ENCODE data around the gene N4BP2. TPM values are rescaled to one million over a fixed set of nuclear protein-coding genes. Genes with fewer than 3 reads are reported as not detected.

The N4BP2 gene
- polyA plus RNA-seq, 1 of the 3 experiments (the other 2 are of a cell fraction), result 1.2 TPM

DNA sequence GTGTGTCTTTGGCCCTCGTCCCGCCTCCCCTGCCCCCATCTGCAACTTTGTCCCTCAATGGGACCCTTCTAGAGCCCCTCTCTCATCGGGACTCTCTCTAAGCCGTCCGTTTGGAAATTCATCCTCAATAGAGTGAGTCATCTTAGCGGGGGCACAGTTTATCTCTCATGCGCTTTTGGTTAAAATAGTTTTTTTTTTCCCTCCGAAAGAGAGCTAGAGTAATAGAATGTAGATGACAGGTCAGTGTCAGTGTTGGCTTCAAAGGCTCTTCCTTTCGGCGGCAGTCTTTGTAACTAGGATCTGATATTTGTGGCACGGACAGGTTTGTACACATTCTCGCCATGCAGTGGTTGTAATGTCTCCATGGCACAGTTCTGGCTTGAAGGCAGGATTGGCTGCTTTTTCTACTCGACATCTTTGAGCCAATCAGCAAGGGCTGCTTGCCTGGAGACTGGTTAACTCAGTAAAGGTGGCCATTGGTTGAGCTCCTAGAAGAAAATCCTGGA lies 989 bp downstream of the N4BP2 start:
- H3K9me3 ChIP-seq, result no peaks in the 10 kb centered on the region
- H3K27ac ChIP-seq (ENCODE audit: low read depth in 2 of 2, low read length in 1 of 2), result peak overlapping the region; percentile 97 to 98
- H3K9ac ChIP-seq, result peak overlapping the region; percentile 94
- no peaks in the 10 kb centered on the region for H3K27me3 ChIP-seq (ENCODE audit: insufficient read depth)
- peak overlapping the region; percentile 87 for H3K4me2 ChIP-seq
- H3F3A ChIP-seq (replicated peaks; ENCODE audit: insufficient read depth), result peaks cover 23% of the 10 kb centered on the region
- DNase-seq, result peak; percentile 84
- peak overlapping the region; percentile 89 for H2AFZ ChIP-seq (ENCODE audit: low read depth)
- peak overlapping the region; percentile 71 to 82 for H3K4me3 ChIP-seq (ENCODE audit: low read depth in 2 of 2, low read length in 1 of 2)
- no peak for TF ChIP-seq ELF1 (IDR thresholded peaks at IDR 0.05)
- peak; percentile 76 for TF ChIP-seq POLR2AphosphoS5 (IDR thresholded peaks at IDR 0.05; ENCODE audit: low read depth, low read length)
- no peak for TF ChIP-seq GATA2 (CRISPR knock-in tag; IDR thresholded peaks at IDR 0.05)
- no peak for TF ChIP-seq REST (IDR thresholded peaks at IDR 0.05; ENCODE audit: low read depth, low read length)
- TF ChIP-seq IRF3 (IDR thresholded peaks at IDR 0.05; ENCODE audit: low read depth, low read length), result peak; percentile 47; the same call in 1 of the 2 replicates
- peak; percentile 97 for TF ChIP-seq RFX5 (IDR thresholded peaks at IDR 0.05; ENCODE audit: low read length)
- TF ChIP-seq TCF12 (IDR thresholded peaks at IDR 0.05), result no peak
- TF ChIP-seq TAF1 (IDR thresholded peaks at IDR 0.05; ENCODE audit: borderline replicate concordance, low read depth, low read length), result peak; percentile 61
- peak; percentile 60; the same call in 1 of the 2 replicates for TF ChIP-seq MXI1 (IDR thresholded peaks at IDR 0.05; ENCODE audit: low read depth, low read length)
- TF ChIP-seq USF1 (IDR thresholded peaks at IDR 0.05; ENCODE audit: borderline replicate concordance, low read depth), result no peak
- TF ChIP-seq RXRA (IDR thresholded peaks at IDR 0.05; ENCODE audit: borderline replicate concordance, low read depth), result no peak
- TF ChIP-seq JUND (IDR thresholded peaks at IDR 0.05), result peak; percentile 58
- no peak for TF ChIP-seq CTCF (IDR thresholded peaks at IDR 0.05)
- TF ChIP-seq TEAD4 (IDR thresholded peaks at IDR 0.05; ENCODE audit: borderline replicate concordance, insufficient read depth), result no peak
- TF ChIP-seq, protein P1, sequence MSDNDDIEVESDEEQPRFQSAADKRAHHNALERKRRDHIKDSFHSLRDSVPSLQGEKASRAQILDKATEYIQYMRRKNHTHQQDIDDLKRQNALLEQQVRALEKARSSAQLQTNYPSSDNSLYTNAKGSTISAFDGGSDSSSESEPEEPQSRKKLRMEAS (IDR thresholded peaks at IDR 0.05; ENCODE audit: low read depth), result peak; percentile 64; the same call in 1 of the 2 replicates
- peak; percentile 59; the same call in 1 of the 2 replicates for TF ChIP-seq FOSL2 (IDR thresholded peaks at IDR 0.05; ENCODE audit: borderline replicate concordance, low read depth)
- TF ChIP-seq SIN3A (IDR thresholded peaks at IDR 0.05; ENCODE audit: borderline replicate concordance, low read depth, low read length), result no peak
- TF ChIP-seq NFIC (IDR thresholded peaks at IDR 0.05; ENCODE audit: borderline replicate concordance), result no peak
- TF ChIP-seq FOXJ3 (CRISPR knock-in tag; IDR thresholded peaks at IDR 0.05), result no peak
- no peak for TF ChIP-seq NRF1 (IDR thresholded peaks at IDR 0.05; ENCODE audit: low read depth, low read length)
- peak in 1 of 2 experiments; percentile 45; a peak in 1 of 4 replicates for TF ChIP-seq EP300 (IDR thresholded peaks at IDR 0.05; ENCODE audit: borderline replicate concordance in 1 of 2, low read depth in 1 of 2, low read length in 1 of 2)
- TF ChIP-seq, protein P2, sequence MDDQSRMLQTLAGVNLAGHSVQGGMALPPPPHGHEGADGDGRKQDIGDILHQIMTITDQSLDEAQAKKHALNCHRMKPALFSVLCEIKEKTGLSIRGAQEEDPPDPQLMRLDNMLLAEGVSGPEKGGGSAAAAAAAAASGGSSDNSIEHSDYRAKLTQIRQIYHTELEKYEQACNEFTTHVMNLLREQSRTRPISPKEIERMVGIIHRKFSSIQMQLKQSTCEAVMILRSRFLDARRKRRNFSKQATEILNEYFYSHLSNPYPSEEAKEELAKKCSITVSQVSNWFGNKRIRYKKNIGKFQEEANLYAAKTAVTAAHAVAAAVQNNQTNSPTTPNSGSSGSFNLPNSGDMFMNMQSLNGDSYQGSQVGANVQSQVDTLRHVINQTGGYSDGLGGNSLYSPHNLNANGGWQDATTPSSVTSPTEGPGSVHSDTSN (IDR thresholded peaks at IDR 0.05), result no peak
- peak; percentile 42; the same call in 1 of the 2 replicates for TF ChIP-seq RCOR1 (IDR thresholded peaks at IDR 0.05; ENCODE audit: low read length)
- H3K9me2 ChIP-seq, result no peaks in the 10 kb centered on the region
- peaks cover 0 to 6% of the 10 kb centered on the region in 2 experiments; a peak in 3 of 4 replicates for H3K4me1 ChIP-seq (ENCODE audit: control insufficient read depth in 1 of 2, insufficient read depth in 2 of 2, low read depth in 1 of 2, low read length in 1 of 2)
- no peaks in the 10 kb centered on the region for H4K20me1 ChIP-seq (ENCODE audit: insufficient read depth)
- WGBS (ENCODE audit: low lambda C conversion rate), result 1% methylated on average over 13 of the region's 13 CpGs
- CTCF ChIA-PET, result interaction anchor here (0.8 to 3.6 kb wide), 9 partner anchors 11 to 493 kb away, joined by 3 to 54 read pairs (median 4); partner anchors contain the start of gene PDS5A
- H3K79me2 ChIP-seq (ENCODE audit: insufficient read depth), result peaks cover 30% of the 10 kb centered on the region
- peaks cover 0 to under 1% of the 10 kb centered on the region in 2 experiments for H3K36me3 ChIP-seq (replicated peaks in 1 of 2; ENCODE audit: control insufficient read depth in 1 of 2, insufficient read depth in 2 of 2, low read length in 1 of 2)
- POLR2A ChIA-PET, result interaction anchor here (0.7 to 1.3 kb wide), 3 partner anchors 10 to 599 kb away, joined by 3 to 4 read pairs (median 4); partner anchors contain the start of genes LIAS, RPL9 and UBE2K

Data from SK-N-SH (cell line).